ENCODE measurements around the gene ADAM30.
A peak's percentile ranks its signal among the peaks of the same experiment; 100 is the strongest.

The ADAM30 gene

DNA sequence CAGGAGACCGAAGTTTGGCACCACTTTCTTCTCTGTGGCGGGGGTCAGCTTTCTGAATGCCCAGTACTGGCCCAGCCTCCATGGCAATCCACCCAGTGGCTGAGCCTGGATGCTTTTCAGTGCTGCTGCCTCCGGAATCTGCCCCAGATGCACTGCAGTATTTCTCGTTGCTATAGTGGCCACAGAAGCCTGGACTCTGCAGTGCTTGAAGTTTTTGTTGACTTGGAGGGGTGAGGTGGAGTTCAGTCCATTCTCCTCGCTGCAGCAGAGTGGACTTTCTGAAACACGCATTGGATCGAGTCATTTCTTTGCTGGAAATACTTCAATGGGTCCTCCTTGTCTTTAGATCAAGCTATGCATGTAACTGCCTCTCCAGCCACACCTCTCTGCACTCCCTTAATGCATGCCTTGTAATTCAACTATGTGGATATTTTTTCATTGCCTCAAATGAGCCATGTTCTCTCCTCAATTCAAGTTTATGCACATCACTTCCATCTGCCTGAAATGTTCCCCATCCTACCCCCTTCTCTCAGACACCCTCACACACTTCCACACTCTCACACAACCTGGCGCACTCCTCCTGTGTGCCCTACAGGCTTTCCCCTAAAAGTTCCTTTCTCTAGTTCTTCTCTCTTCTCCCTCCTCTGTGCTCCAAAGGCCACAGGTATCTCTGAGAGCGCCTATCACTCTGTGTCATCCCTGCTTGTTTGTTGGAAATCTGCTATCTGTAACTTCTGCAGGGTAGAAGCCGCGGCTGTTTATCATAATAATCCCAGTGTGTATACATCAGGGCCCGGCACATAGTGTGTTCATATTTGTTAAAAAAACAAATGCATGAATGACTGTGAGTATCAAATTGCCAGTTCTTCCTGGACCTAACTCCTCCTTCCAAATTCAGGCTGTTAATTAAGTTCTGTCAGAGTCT, 16.5 kb downstream of the ADAM30 start:
- no peak for TF ChIP-seq CTCF (conservative IDR thresholded peaks at IDR 0.05; ENCODE audit: control insufficient read depth, insufficient read depth, low read depth, low read length)
- no peak for DNase-seq (ENCODE audit: low read depth)
- H3K4me3 ChIP-seq (ENCODE audit: control insufficient read depth, low read depth, low read length) = no peak overlapping the region

DNA sequence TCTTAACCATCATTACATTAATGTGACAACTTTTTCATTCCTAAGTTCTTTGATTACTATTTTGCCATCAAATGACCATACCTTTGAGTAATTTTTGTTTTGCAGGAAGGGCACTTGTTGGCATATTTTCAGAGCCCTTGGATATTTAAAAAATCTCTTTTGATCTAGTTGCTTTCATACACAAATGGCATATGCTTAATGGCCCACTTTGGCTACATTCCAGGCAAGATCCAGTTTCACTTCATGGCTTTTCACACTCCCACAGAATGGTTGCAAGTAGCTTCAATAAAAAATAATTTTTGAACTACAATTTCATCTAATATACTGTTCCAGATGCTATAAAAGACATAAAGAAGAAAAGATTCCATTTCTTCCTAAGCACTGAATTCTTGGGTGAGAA, 18.1 kb downstream of the ADAM30 start:
- H3K4me3 ChIP-seq (ENCODE audit: control insufficient read depth, low read depth, low read length) = no peak overlapping the region
- TF ChIP-seq CTCF (conservative IDR thresholded peaks at IDR 0.05; ENCODE audit: control insufficient read depth, insufficient read depth, low read depth, low read length) = no peak
- no peak for DNase-seq (ENCODE audit: low read depth)

- TF ChIP-seq CTCF (conservative IDR thresholded peaks at IDR 0.05; ENCODE audit: control insufficient read depth, insufficient read depth, low read depth, low read length) = no peak
- no peak for DNase-seq (ENCODE audit: low read depth)
- H3K4me3 ChIP-seq (ENCODE audit: control insufficient read depth, low read depth, low read length) = no peak overlapping the region
Measured at GRCh38 chr1:119874186-119874585, 22.1 kb downstream of the ADAM30 start.

DNA sequence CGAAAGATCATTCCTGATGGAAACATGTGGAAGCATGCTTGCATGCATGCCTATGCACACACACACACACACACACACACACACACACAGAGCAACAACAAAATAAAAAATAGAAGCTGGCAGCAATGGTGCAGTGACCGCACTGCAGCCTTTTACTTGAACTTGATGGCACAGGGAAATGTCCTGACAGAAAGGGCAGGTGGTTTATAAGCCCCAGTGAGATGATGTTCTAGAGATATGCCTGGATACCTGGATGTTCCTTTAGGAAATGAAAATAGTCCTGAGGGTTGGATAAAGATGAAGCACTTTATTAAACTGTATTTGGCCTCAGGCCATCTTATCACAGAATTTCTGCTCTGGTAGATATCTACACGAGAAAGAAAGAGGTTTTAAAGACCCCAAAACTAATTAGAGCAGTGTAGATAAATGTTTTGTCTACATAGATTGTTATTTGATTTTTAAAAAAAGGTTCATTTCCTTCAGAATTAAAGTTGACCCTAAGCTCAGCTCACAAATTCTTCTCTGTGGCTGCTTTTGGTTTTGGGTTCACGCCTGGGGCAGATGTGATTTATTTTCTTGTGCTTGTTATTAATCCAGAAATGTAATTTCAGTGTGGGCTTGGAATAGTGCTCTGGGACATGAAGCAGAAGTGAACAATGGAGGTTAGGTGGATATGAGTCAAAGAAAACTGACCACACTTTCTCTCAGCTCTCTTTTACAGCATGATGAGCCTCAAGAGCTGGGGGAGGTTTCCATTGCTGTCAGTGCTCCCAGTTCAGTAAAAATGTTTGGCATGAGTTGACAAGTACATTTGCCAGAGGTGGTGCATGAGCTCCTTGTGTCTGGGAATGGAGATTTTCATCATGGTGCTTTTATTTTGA, 22.9 kb downstream of the ADAM30 start:
- TF ChIP-seq CTCF (conservative IDR thresholded peaks at IDR 0.05; ENCODE audit: control insufficient read depth, insufficient read depth, low read depth, low read length) = no peak
- no peak overlapping the region for H3K4me3 ChIP-seq (ENCODE audit: control insufficient read depth, low read depth, low read length)
- peak; percentile 94 for DNase-seq (ENCODE audit: low read depth)

GRCh38 chr1:119871881-119872280, 24.4 kb downstream of the ADAM30 start:
- no peak for TF ChIP-seq CTCF (conservative IDR thresholded peaks at IDR 0.05; ENCODE audit: control insufficient read depth, insufficient read depth, low read depth, low read length)
- peak; percentile 76 for DNase-seq (ENCODE audit: low read depth)
- no peak overlapping the region for H3K4me3 ChIP-seq (ENCODE audit: control insufficient read depth, low read depth, low read length)

GRCh38 chr1:119870917-119871596, 25.3 kb downstream of the ADAM30 start:
- peak; percentile 81 for DNase-seq (ENCODE audit: low read depth)
- TF ChIP-seq CTCF (conservative IDR thresholded peaks at IDR 0.05; ENCODE audit: control insufficient read depth, insufficient read depth, low read depth, low read length) = peak; percentile 99
- no peak overlapping the region for H3K4me3 ChIP-seq (ENCODE audit: control insufficient read depth, low read depth, low read length)

Data from fibroblast of mammary gland (primary cell).